Measurements from ENCODE around the gene HYI. TPM values are rescaled to one million over a fixed set of nuclear protein-coding genes. Genes with fewer than 3 reads are reported as not detected.
A peak's percentile ranks its signal among the peaks of the same experiment; 100 is the strongest.
"Not testable (repeated sequence)": the region's sequence is repeated elsewhere in the genome, so short reads cannot be mapped to it uniquely, and the experiment has no call there.

Gene HYI
- total RNA-seq, 3 donors from 2014 or later (not counting 1 experiment from before 2014, with no cell fraction given) = 7.0 to 14.2 (median 8.6) TPM

DNA sequence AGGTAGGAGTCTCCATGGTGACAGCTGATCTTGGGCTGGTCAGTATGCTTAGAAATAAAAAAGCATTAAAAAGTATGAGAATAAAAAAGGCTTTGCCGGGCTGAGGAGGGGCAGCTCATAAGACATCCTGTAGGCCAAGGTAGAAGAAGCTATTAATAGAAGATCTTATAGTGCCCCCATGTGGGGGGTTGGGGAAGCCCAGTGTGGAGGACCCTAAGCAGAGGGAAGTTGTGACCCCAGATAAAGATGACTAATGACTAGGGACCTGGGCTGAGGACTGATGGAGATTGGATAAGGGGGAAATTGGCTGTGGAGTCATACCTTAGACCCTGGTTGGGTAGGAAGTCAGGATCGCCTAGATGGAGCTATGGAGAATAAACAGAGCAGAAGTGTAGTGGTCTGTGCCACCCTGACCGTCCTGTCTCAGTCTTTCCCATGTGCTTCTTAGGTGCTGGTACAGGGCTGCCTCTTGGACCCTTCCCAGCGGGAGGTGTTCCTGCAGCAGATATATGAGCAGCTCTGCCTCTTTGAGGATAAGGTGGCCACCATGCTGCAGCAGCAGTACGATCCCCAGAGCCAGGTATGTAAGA lies 39.0 kb downstream of the HYI start:
- Histone ChIP-seq H3K36me3 (ENCODE audit: control insufficient read depth, insufficient read depth, low read length) (peaks cover 50% of the 10 kb centered on the region), H3K27me3 (ENCODE audit: control insufficient read depth, insufficient read depth, low read length) (no peaks in the 10 kb centered on the region), H3K4me3 (ENCODE audit: low read length) (no peak overlapping the region), H3K9me3 (ENCODE audit: control insufficient read depth, insufficient read depth, low read length) (no peaks in the 10 kb centered on the region), H3K27ac (ENCODE audit: low read length) (no peak overlapping the region), H3K4me1 (ENCODE audit: control insufficient read depth, insufficient read depth, low read length) (no peaks in the 10 kb centered on the region)
- Mint-ChIP-seq H3K9me3 (no peaks in the 10 kb centered on the region), H3K36me3 (no peaks in the 10 kb centered on the region), H3K27me3 (ENCODE audit: low read depth in 2 of 2) (no peaks in the 10 kb centered on the region), H3K4me3 (no peak overlapping the region), H3K27ac (peak overlapping the region in 1 of 2 donors; percentile 68), H3K4me1 (peaks cover 5% of the 10 kb centered on the region in 2 donors)
- ATAC-seq = peak; percentile 83 to 92 (median 85)
- peak; percentile 40 to 80 for DNase-seq
- intact Hi-C loops (cut with micrococcal nuclease) = loop anchor here (1.0 kb wide), 1 partner anchor 187 kb away; no protein-coding TSS in a partner anchor
- TF ChIP-seq, protein P1, sequence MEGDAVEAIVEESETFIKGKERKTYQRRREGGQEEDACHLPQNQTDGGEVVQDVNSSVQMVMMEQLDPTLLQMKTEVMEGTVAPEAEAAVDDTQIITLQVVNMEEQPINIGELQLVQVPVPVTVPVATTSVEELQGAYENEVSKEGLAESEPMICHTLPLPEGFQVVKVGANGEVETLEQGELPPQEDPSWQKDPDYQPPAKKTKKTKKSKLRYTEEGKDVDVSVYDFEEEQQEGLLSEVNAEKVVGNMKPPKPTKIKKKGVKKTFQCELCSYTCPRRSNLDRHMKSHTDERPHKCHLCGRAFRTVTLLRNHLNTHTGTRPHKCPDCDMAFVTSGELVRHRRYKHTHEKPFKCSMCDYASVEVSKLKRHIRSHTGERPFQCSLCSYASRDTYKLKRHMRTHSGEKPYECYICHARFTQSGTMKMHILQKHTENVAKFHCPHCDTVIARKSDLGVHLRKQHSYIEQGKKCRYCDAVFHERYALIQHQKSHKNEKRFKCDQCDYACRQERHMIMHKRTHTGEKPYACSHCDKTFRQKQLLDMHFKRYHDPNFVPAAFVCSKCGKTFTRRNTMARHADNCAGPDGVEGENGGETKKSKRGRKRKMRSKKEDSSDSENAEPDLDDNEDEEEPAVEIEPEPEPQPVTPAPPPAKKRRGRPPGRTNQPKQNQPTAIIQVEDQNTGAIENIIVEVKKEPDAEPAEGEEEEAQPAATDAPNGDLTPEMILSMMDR (IDR thresholded peaks at IDR 0.05) = peak; percentile 65
- 87% methylated on average over 5 of the region's 5 CpGs for WGBS (ENCODE audit: insufficient coverage)

DNA sequence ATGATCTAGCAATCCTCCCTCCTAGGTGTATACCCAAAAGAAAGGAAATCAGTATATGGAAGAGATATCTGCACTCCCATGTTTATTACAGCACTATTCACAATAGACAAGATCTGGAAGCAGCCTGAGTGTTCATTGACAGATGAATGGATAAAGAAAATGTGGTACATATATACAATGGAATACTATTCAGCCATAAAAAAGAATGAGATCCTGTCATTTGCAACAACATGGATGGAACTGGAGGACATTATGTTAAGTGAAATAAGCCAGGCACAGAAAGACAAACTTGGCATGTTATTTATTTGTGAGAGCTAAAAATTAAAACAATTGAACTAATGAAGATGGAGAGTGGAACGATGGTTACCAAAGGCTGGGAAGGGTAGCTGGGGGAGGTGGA lies 40.3 kb downstream of the HYI start:
- H3K36me3 Mint-ChIP-seq; H3K4me1 Mint-ChIP-seq; H3K27me3 Mint-ChIP-seq (ENCODE audit: low read depth in 2 of 2); H3K9me3 ChIP-seq (ENCODE audit: control insufficient read depth, insufficient read depth, low read length); H3K27me3 ChIP-seq (ENCODE audit: control insufficient read depth, insufficient read depth, low read length); H3K27ac Mint-ChIP-seq; H3K4me1 ChIP-seq (ENCODE audit: control insufficient read depth, insufficient read depth, low read length); H3K27ac ChIP-seq (ENCODE audit: low read length); DNase-seq; ATAC-seq; H3K9me3 Mint-ChIP-seq; H3K4me3 ChIP-seq (ENCODE audit: low read length); intact Hi-C loops (cut with micrococcal nuclease); H3K4me3 Mint-ChIP-seq: not testable (repeated sequence)
- H3K36me3 ChIP-seq (ENCODE audit: control insufficient read depth, insufficient read depth, low read length) = peaks cover 45% of the 10 kb centered on the region
- whole genome bisulfite sequencing (ENCODE audit: insufficient coverage) = 100% methylated on average over 1 of the region's 1 CpG

- Mint-ChIP-seq H3K4me1 (peaks cover 5% of the 10 kb centered on the region in 2 donors), H3K4me3 (no peak overlapping the region), H3K36me3 (no peaks in the 10 kb centered on the region), H3K27ac (no peak overlapping the region), H3K9me3 (no peaks in the 10 kb centered on the region), H3K27me3 (ENCODE audit: low read depth in 2 of 2) (no peaks in the 10 kb centered on the region)
- Histone ChIP-seq H3K9me3 (ENCODE audit: control insufficient read depth, insufficient read depth, low read length) (no peaks in the 10 kb centered on the region), H3K27me3 (ENCODE audit: control insufficient read depth, insufficient read depth, low read length) (no peaks in the 10 kb centered on the region), H3K36me3 (ENCODE audit: control insufficient read depth, insufficient read depth, low read length) (peaks cover 37% of the 10 kb centered on the region), H3K27ac (ENCODE audit: low read length) (no peak overlapping the region), H3K4me1 (ENCODE audit: control insufficient read depth, insufficient read depth, low read length) (no peaks in the 10 kb centered on the region), H3K4me3 (ENCODE audit: low read length) (no peak overlapping the region)
- intact Hi-C loops (cut with micrococcal nuclease) = no loop called here
- 88% methylated on average over 2 of the region's 3 CpGs for WGBS (ENCODE audit: insufficient coverage)
- ATAC-seq = no peak
- DNase-seq = no peak
- TF ChIP-seq, protein P1 (IDR thresholded peaks at IDR 0.05) = no peak
Measured at GRCh38 chr1:43410571-43410970, 43.2 kb downstream of the HYI start.

DNA sequence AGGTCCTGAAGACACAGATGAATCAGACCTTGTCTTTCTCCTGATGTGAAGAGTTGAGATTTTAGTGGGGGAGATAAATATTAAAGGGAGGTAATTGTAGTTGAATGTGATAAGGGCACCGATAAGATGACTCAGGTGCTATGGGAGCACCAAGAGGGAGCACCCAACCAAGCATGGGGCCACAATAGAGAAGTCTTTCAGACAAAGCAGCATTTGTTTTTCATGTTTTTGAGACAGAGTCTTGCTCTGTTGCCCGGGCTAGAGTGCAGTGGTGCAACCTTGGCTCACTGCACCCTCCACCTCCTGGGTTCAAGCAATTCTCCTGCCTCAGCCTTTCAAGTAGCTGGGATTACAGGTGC lies 47.9 kb downstream of the HYI start:
- ATAC-seq = no peak
- whole genome bisulfite sequencing (ENCODE audit: insufficient coverage) = 97% methylated on average over 2 of the region's 2 CpGs
- Mint-ChIP-seq H3K27me3 (ENCODE audit: low read depth in 2 of 2) (no peaks in the 10 kb centered on the region), H3K4me3 (no peak overlapping the region), H3K9me3 (no peaks in the 10 kb centered on the region), H3K4me1 (peaks cover 11 to 12% of the 10 kb centered on the region in 2 donors), H3K36me3 (no peaks in the 10 kb centered on the region), H3K27ac (no peak overlapping the region)
- TF ChIP-seq, protein P1 (IDR thresholded peaks at IDR 0.05) = no peak
- Histone ChIP-seq H3K36me3 (ENCODE audit: control insufficient read depth, insufficient read depth, low read length) (peaks cover 53% of the 10 kb centered on the region), H3K4me1 (ENCODE audit: control insufficient read depth, insufficient read depth, low read length) (no peaks in the 10 kb centered on the region), H3K4me3 (ENCODE audit: low read length) (no peak overlapping the region), H3K27ac (ENCODE audit: low read length) (no peak overlapping the region), H3K27me3 (ENCODE audit: control insufficient read depth, insufficient read depth, low read length) (no peaks in the 10 kb centered on the region), H3K9me3 (ENCODE audit: control insufficient read depth, insufficient read depth, low read length) (no peaks in the 10 kb centered on the region)
- intact Hi-C loops (cut with micrococcal nuclease) = no loop called here
- no peak for DNase-seq

Data from natural killer cell (primary cell).